Astrocyte of the hippocampus (primary cell): ENCODE data around the gene TBC1D3I.
"Not testable (repeated sequence)": the region's sequence is repeated elsewhere in the genome, so short reads cannot be mapped to it uniquely, and the experiment has no call there.

Experiments
- DNase-seq: peaks from one replicate; pipeline ENCODE4 v3.0.0; 2011; ENCODE audit warnings: low read depth, low spot score

TBC1D3I gene

GRCh38 chr17:36206486-36206821 lies 57.9 kb downstream of the TBC1D3I start:
- DNase-seq: not testable (repeated sequence)

GRCh38 chr17:36205637-36206485 lies 58.5 kb downstream of the TBC1D3I start:
- no peak for DNase-seq

GRCh38 chr17:36204724-36205500 lies 59.5 kb downstream of the TBC1D3I start:
- DNase-seq: no peak
